NCI-H345 treated with DMSO at 0.1 percent for 48 hours (cell line): ENCODE data around the gene ARFRP1.
A peak's percentile ranks its signal among the peaks of the same experiment; 100 is the strongest.
"Not testable (repeated sequence)": the region's sequence is repeated elsewhere in the genome, so short reads cannot be mapped to it uniquely, and the experiment has no call there.

Source experiments
- DNase-seq: peaks from one replicate; lab custom pipeline; 2025; ENCODE audit not compliant: unreplicated experiment; lab: John Stamatoyannopoulos, UW

Gene ARFRP1

GRCh38 chr20:63657937-63658748 is 49.6 kb downstream of the ARFRP1 start, which contains the start of gene RTEL1:
RTEL1 (plus strand) TSS chr20:63658312; CDS start chr20:63659403, 1,091 bp downstream.
- peak; percentile 95 for DNase-seq

GRCh38 chr20:63657260-63657936 is 50.4 kb downstream of the ARFRP1 start:
- DNase-seq = no peak

- DNase-seq = no peak
Observed at GRCh38 chr20:63656451-63656850, 51.3 kb downstream of the ARFRP1 start.

GRCh38 chr20:63655249-63655648 is 52.5 kb downstream of the ARFRP1 start:
- no peak for DNase-seq

GRCh38 chr20:63653974-63654668 is 53.7 kb downstream of the ARFRP1 start:
- DNase-seq = no peak

GRCh38 chr20:63653041-63653973 is 54.5 kb downstream of the ARFRP1 start, which contains the start of gene STMN3:
STMN3 (minus strand) TSS chr20:63653424; CDS start chr20:63653345, 79 bp downstream.
- DNase-seq = peak; percentile 76

- no peak for DNase-seq
Observed at GRCh38 chr20:63652192-63652980, 55.4 kb downstream of the ARFRP1 start.

- no peak for DNase-seq
Observed at GRCh38 chr20:63651942-63652191, 55.9 kb downstream of the ARFRP1 start.

GRCh38 chr20:63650486-63650885 is 57.3 kb downstream of the ARFRP1 start:
- DNase-seq = not testable (repeated sequence)

DNA sequence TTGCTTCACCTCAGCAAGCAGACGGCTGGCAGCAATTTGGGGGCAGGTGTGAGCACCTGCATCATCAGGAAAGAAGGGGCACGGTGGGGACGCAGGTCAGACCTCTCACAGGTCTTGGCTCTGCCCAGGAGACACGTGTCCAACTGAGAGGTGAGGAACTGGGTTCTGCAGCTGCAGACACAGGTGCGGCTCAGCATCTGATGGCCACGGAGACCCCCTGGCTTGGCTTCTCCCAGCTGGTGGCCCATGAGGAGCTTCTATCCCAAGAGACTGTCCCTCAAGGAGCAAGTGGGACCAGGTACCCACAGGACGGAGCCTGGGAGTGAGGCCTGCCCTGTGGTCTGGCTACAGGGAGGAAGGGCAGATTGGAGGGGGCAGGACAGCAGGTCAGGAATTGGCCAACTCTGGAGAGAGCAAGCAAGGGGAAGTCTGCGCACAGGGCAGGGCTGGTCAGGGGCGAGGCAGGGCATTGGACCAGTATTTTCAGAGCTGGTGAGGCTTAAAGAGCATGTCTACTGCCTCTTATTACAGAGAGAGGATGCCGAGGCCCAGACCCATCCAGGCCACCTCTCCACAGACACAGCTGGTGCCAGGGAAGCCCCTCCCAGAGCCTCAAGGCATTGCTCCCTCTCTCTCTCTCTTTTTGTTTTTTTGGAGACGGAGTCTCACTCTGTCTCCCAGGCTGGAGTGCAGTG is 58.7 kb downstream of the ARFRP1 start:
- no peak for DNase-seq
